ENCODE results near the gene TOR4A. TPM values are rescaled to one million over a fixed set of nuclear protein-coding genes. Genes with fewer than 3 reads are reported as not detected.

The TOR4A gene
- polyA plus RNA-seq, 4 donors: 3.4 to 21.5 (median 15.4) TPM

Other genes with a start within 250 kb of the TOR4A start
- 10 to 100 TPM in 2 of 4 donors, 1 to 10 TPM in 2; 3.4 to 29.0 (median 8.8) TPM for gene ABCA2, start 249.5 kb upstream of the TOR4A start, polyA plus RNA-seq
- under 1 TPM in 2 of 4 donors, not detected in 2; 0.09 to 0.90 TPM for gene FUT7, start 245.6 kb upstream of the TOR4A start, polyA plus RNA-seq
- gene NPDC1, start 231.5 kb upstream of the TOR4A start, polyA plus RNA-seq: 10 to 100 TPM; 18.3 to 84.6 (median 33.7) TPM
- gene ENTPD2, start 223.7 kb upstream of the TOR4A start, polyA plus RNA-seq: 10 to 100 TPM in 2 of 4 donors, 1 to 10 TPM in 2; 5.5 to 16.5 (median 8.3) TPM
- 10 to 100 TPM in 2 of 4 donors, 1 to 10 TPM in 1, under 1 TPM in 1; 0.81 to 22.2 (median 7.0) TPM for gene SAPCD2, start 207.2 kb upstream of the TOR4A start, polyA plus RNA-seq
- gene UAP1L1, start 200.2 kb upstream of the TOR4A start, polyA plus RNA-seq: 10 to 100 TPM in 1 of 4 donors, 1 to 10 TPM in 2, under 1 TPM in 1; 0.89 to 25.8 (median 5.3) TPM
- 10 to 100 TPM; 40.3 to 69.4 (median 42.5) TPM for gene MAN1B1, start 190.7 kb upstream of the TOR4A start, polyA plus RNA-seq
- 100 to 1,000 TPM in 3 of 4 donors, 10 to 100 TPM in 1; 66.2 to 179 (median 121) TPM for gene DPP7, start 163.0 kb upstream of the TOR4A start, polyA plus RNA-seq
- gene GRIN1, start 138.6 kb upstream of the TOR4A start, polyA plus RNA-seq: under 1 TPM in 2 of 4 donors, not detected in 2; 0.79 to 0.92 TPM
- 10 to 100 TPM in 1 of 4 donors, 1 to 10 TPM in 2, under 1 TPM in 1; 0.67 to 13.0 (median 1.4) TPM for gene LRRC26, start 107.7 kb upstream of the TOR4A start, polyA plus RNA-seq
- not detected for gene TMEM210, start 105.7 kb upstream of the TOR4A start, polyA plus RNA-seq
- gene ANAPC2, start 89.2 kb upstream of the TOR4A start, polyA plus RNA-seq: 10 to 100 TPM; 20.0 to 44.2 (median 37.0) TPM
- 100 to 1,000 TPM in 2 of 4 donors, 10 to 100 TPM in 2; 68.9 to 146 (median 103) TPM for gene SSNA1, start 89.0 kb upstream of the TOR4A start, polyA plus RNA-seq
- 10 to 100 TPM; 34.1 to 98.4 (median 65.9) TPM for gene TPRN, start 77.0 kb upstream of the TOR4A start, polyA plus RNA-seq
- gene TMEM203, start 72.1 kb upstream of the TOR4A start, polyA plus RNA-seq: 10 to 100 TPM; 33.0 to 38.2 (median 35.0) TPM
- 10 to 100 TPM in 2 of 4 donors, 1 to 10 TPM in 2; 9.2 to 15.3 (median 12.1) TPM for gene NDOR1, start 72.0 kb upstream of the TOR4A start, polyA plus RNA-seq
- gene RNF208, start 55.5 kb upstream of the TOR4A start, polyA plus RNA-seq: 10 to 100 TPM in 1 of 4 donors, 1 to 10 TPM in 3; 2.7 to 10.8 (median 8.3) TPM
- gene CYSRT1, start 52.6 kb upstream of the TOR4A start, polyA plus RNA-seq: 10 to 100 TPM in 1 of 4 donors, 1 to 10 TPM in 1, under 1 TPM in 2; 0.57 to 70.0 (median 1.5) TPM
- gene RNF224, start 50.2 kb upstream of the TOR4A start, polyA plus RNA-seq: 10 to 100 TPM in 1 of 4 donors, under 1 TPM in 1, not detected in 2; 0.03 to 83.7 TPM
- gene SLC34A3, start 46.8 kb upstream of the TOR4A start, polyA plus RNA-seq: 10 to 100 TPM in 1 of 4 donors, under 1 TPM in 3; 0.21 to 30.3 (median 0.85) TPM
- 100 to 1,000 TPM; 365 to 445 (median 372) TPM for gene TUBB4B, start 36.4 kb upstream of the TOR4A start, polyA plus RNA-seq
- 1 to 10 TPM in 1 of 4 donors, not detected in 3; 3.9 TPM for gene STPG3, start 26.4 kb upstream of the TOR4A start, polyA plus RNA-seq
- 10 to 100 TPM; 34.7 to 62.5 (median 40.1) TPM for gene NELFB, start 22.4 kb upstream of the TOR4A start, polyA plus RNA-seq
- 10 to 100 TPM in 2 of 4 donors, 1 to 10 TPM in 2; 3.2 to 39.9 (median 8.9) TPM for gene NRARP, start 24.5 kb downstream of the TOR4A start, polyA plus RNA-seq
- gene EXD3, start 145.4 kb downstream of the TOR4A start, polyA plus RNA-seq: 10 to 100 TPM; 15.0 to 47.8 (median 32.4) TPM
- 10 to 100 TPM in 3 of 4 donors, 1 to 10 TPM in 1; 8.0 to 38.0 (median 20.7) TPM for gene NOXA1, start 145.7 kb downstream of the TOR4A start, polyA plus RNA-seq
- gene ENTPD8, start 163.6 kb downstream of the TOR4A start, polyA plus RNA-seq: 10 to 100 TPM; 15.9 to 85.4 (median 40.8) TPM
- 10 to 100 TPM; 25.4 to 76.9 (median 45.6) TPM for gene NSMF, start 181.6 kb downstream of the TOR4A start, polyA plus RNA-seq

All from small intestine (tissue), 4 donors.